SIG-M5 treated with dmso at 0.1 percent for 504 hours (cell line): ENCODE data around the gene TTC32.

ENCODE experiments used
- DNase-seq: peaks from one replicate; lab custom pipeline; 2025; ENCODE audit not compliant: unreplicated experiment; lab: John Stamatoyannopoulos, UW

Gene TTC32

GRCh38 chr2:19878268-19879046, 23.3 kb downstream of the TTC32 start:
- no peak for DNase-seq

GRCh38 chr2:19876751-19877150, 25.0 kb downstream of the TTC32 start:
- no peak for DNase-seq

DNA sequence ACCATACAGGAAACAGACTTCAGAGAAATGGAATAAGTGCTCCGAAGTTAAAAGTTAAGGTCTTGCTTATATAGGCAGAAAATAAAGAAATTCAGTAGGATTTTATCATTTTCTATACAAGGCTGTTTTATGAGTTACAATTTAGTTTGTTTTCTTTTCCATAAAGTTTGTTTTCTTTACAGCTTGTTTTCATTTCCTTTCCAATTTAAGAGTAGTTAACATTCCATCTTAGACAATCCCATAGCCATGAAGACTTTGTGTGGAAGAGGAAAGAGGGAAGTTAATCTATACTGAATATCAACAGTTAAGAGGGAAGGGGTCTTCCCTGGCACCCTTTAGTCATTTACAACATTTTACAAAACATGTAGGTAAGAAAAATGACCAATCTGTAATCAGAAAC, 26.5 kb downstream of the TTC32 start:
- DNase-seq = no peak

GRCh38 chr2:19874726-19875125, 27.1 kb downstream of the TTC32 start:
- no peak for DNase-seq

DNA sequence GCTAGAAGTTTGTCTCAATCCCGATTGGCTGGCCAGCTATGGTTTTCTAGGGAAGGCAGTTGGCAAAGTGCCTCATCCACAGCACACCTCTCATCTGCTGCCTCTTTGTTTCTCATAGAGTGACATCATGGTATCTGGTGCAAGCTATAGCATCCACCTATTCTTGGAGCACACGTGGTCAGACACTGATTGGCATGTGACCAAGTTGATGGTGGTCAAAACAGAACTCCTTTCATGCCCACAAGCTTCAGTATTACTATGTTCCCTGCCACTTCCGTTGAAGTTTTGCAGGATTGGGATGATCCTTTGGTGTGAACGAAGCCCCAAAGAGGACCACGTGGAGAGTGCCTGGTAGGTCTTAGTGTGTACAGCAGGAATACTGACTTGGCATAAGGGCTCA, 28.8 kb downstream of the TTC32 start:
- no peak for DNase-seq

DNA sequence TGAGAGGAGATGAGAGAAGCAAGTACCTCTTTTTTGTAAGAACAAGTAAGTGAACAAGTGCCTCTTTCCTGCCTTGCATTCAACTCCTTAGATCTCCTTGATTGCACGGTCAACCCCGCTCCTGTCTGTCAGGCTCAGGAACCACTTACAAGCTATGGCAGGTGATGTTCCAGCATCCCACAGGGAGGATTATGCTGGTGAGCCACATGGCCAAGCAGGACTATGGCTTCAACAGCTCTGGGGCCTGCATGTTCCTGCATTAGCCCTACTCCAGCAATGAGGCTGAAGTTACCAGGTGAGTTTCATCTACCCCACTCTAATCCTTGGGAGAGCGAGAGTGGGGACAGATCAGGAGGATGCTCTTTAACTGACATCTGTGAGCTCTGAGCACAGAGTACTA, 29.5 kb downstream of the TTC32 start:
- no peak for DNase-seq

GRCh38 chr2:19871836-19872235, 29.9 kb downstream of the TTC32 start:
- no peak for DNase-seq

GRCh38 chr2:19870792-19871191, 31.0 kb downstream of the TTC32 start:
- DNase-seq = no peak

DNA sequence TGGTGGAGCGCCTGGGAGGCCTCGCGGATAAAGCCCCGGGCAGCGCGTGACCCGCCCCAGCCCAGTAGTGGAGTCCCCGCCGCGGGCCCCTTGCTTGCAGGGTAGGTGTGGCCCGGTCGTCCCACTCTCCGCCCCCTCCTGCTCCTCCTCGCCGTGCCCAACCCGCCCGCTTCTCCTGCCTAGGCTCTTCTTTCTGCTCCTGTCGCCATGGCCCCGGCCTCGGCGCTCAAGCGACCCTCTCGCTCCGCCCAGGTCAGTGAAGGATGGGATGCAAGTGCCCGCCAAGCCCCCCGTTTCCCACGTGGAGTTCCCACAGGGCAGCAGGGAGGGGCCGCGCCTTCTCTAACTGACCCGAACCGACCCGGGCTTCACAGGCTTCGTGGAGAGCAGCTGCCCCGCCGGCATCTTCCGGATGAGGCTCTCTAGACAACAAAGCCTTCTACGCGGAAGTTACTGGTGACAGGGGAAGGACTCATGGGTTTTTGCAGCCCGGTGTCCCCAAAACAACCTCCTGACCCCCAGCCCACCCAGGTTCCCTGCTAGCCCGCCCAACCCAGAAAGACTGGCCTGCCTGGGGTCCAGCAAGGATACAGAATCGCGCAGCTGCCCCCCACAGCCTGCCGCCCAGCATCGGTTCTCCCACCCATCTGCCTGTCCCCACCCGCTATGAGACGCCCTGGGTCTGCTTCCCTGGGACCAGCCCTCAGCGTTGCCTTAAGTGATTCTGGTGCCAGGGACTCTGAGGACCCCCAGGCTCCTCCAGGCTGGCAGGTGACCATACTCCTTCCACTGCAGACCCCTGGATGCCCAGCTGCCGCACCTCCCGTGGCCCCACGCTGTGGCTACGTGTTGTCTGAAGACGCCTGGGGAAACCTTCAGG, 32.8 kb downstream of the TTC32 start:
- DNase-seq = no peak

GRCh38 chr2:19868224-19868623, 33.6 kb downstream of the TTC32 start:
- no peak for DNase-seq

- no peak for DNase-seq
Observed at GRCh38 chr2:19866771-19867170, 35.0 kb downstream of the TTC32 start.

- DNase-seq = no peak
Observed at GRCh38 chr2:19865151-19865550, 36.6 kb downstream of the TTC32 start.

DNA sequence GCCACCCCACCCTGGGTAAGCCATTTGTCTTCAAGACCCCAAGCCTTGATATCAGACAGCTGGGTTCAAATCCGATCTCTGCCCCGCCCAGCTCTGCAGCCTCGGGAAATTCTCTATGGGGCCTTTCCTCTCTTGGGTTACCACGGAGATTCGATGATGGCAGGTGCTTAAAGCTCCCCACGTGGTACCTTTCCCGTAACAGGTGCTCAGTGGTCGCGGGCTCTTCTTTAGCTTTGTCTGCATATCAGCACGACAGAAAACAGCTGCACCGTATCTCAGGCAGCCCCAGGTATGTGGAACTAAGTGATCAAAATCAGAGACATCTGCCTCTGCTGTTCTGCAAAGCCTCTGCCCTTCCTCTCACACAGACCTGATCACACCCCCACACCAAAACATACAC, 37.4 kb downstream of the TTC32 start:
- DNase-seq = no peak

- DNase-seq = peak; percentile 12
Observed at GRCh38 chr2:19863303-19864041, 38.3 kb downstream of the TTC32 start.

GRCh38 chr2:19861813-19862212, 40.0 kb downstream of the TTC32 start:
- DNase-seq = no peak

GRCh38 chr2:19860022-19860421, 41.8 kb downstream of the TTC32 start:
- no peak for DNase-seq

- DNase-seq = no peak
Observed at GRCh38 chr2:19859565-19859964, 42.2 kb downstream of the TTC32 start.

- no peak for DNase-seq
Observed at GRCh38 chr2:19857806-19858205, 44.0 kb downstream of the TTC32 start.

GRCh38 chr2:19857100-19857499, 44.7 kb downstream of the TTC32 start:
- no peak for DNase-seq

DNA sequence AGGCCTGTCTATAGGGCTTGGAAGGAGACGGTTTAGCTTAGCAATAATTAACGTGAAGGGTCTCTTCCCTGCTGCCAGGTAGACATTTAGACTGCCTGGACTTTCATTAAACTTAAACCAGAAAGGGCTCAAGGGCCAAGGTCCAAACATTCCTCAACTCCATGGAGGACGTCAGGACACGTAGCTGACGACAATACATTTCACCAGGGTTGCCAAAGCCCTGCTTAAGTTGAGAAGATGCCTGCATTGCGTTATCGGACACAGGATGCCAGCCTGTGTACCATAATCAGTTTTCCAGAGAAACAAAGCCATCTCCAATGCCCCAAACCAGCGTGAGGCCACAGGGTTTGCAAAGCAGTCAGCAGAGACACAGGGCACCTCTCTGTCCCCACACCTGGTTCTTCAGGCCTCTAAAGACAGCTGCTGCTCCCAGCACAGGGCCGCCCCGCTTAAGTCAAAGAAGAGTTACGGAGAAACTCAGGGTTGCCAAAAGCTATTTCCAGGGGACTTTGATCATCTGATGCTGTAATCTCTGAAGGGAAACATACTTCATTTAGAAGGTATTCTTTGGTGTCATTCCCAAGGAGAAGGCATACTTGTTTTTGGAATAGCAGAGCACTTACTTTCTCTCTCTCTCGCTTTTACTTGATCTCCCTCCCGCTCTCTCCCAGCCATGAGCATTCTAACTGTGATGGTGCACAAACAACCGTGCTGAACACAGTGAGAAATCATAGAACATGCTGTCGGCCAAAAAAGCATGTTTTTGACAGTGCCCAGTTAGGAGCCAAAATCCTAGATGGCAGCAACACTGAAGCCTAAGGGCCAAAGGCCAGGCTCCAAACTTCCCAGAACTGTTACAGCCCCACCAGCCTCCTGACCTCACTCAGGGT, 46.0 kb downstream of the TTC32 start:
- no peak for DNase-seq
